HG02973 (cell line): Measurements from ENCODE around the gene RASGRP3.

Experiments
- ATAC-seq: cut with Tn5 transposase; IDR thresholded peaks from one replicate; pipeline ENCODE4 v1.9.1; 2021; ENCODE audit warnings: moderate library complexity; ENCODE audit not compliant: unreplicated experiment

The RASGRP3 gene

GRCh38 chr2:33491441-33492084, 15.1 kb downstream of the RASGRP3 start:
- ATAC-seq, result no peak

GRCh38 chr2:33492399-33493134, 16.1 kb downstream of the RASGRP3 start:
- ATAC-seq, result no peak

DNA sequence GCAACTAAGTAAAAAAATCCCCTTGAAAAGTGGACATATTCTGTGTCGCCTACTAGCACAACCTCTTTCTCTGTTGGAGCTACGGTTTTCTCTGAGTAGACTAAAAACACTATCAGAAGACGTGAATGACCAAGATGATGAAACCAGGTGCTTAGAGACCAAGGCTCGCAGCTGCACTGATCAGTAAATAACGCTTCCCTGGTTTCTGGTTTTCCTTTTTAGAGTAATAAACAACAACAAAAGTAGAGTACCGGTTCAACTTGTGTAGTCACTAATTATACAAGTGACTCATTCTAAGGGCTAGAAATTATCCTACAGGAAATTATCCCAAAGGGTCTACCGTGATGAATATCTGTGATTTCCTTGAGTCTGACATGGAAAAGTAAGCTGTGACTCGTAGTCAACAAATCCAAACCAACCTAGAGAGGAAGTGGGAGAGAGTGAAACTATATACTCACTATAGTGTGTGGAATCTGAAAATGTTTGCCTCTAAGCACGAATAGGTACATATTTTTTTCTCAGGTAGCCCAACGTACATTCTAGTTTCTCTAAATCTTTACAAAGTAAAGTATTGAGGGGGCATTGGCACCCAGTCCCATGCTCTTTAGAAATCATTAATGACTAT, 17.8 kb downstream of the RASGRP3 start:
- peak; percentile 55 for ATAC-seq

DNA sequence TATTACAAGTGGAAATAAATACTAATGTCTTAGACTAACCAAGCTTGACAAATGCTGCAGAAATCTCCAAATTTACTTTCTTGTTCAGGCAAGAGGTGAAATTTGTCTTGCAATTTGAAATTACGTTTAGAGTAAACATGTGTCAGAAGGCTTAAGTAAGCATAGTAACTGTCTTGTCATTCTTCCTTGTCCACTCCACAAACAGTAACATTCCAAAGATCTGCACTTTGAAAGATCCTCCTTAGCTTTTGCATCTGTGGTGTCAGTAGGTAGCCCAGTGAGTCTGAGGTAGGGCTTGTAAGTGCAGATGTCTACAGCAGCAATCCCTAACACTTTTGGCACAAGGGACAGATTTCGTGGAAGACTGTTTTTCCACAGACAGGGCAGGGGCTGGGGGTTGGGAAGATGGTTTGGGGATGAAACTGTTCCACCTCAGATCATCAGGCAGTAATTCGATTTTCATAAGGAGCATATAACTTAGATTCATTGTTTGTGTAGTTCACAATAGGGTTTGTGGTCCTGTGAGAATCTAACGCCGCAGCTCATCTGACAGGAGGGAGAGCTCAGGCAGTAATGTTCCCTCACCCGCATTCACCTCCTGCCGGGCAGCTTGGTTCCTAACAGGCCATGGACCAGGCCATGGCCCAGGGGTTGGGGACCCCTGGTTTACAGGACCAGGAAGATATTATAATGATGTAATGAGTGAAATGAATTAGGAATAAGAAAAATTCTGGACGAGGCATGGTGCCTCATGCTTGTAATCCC, 18.6 kb downstream of the RASGRP3 start:
- ATAC-seq, result no peak

DNA sequence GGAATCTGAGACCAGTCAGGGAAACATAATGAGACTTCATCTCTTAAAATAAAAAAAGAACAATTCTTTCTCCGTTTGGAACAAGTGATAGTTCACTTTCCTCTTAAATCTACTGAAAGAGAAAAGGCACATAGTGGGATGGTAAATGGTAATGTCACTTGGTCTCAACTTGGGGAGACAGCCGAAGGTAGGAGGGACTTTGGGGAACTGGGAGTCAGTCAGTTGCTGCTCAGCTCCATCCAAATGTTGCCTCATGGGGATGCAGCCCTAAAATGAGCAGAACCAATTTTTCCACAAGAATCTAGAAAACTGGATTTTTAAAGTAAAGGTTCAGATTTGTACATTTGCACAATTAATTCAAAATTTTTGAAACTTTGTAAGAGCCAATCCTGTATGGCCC, 19.2 kb downstream of the RASGRP3 start:
- ATAC-seq, result no peak

GRCh38 chr2:33496150-33496549, 19.7 kb downstream of the RASGRP3 start:
- no peak for ATAC-seq

DNA sequence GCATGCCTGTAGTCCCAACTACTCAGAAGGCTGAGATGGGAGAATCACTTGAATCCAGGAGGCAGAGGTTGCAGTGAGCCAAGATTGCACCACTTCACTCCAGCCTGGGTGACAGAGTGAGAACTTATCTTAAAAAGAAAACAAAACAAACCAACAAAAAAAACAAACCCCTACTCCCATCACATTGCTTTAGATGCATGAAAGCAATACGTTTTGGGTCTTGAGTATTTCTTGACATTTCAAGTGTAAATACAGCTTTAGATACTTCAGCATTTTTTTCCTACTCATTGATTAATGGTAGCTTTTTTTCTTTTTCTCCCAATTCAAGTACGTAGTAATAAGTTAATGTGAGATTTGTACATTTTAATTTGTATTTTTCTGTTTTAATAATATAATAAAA, 20.3 kb downstream of the RASGRP3 start:
- ATAC-seq, result no peak

DNA sequence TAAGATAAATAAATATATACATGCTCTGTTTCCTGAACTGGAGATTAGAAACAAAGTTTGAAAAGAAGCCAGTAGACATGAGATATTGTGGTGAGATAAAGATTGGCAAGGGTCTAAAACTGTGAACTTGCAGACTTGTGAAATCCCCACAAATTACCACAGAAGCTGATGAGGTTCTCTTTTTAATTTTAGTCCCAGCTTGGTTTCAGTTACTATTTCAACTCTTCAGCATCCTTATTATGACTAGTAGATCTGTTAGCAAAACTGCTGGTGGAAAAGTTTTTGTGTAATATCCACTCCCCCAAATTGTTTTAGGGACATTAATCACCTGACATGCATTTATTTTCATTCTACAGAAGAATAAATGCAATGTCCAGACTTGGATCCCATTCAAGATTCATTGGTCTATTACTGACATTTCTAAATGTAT, 20.8 kb downstream of the RASGRP3 start:
- ATAC-seq, result peak; percentile 41

DNA sequence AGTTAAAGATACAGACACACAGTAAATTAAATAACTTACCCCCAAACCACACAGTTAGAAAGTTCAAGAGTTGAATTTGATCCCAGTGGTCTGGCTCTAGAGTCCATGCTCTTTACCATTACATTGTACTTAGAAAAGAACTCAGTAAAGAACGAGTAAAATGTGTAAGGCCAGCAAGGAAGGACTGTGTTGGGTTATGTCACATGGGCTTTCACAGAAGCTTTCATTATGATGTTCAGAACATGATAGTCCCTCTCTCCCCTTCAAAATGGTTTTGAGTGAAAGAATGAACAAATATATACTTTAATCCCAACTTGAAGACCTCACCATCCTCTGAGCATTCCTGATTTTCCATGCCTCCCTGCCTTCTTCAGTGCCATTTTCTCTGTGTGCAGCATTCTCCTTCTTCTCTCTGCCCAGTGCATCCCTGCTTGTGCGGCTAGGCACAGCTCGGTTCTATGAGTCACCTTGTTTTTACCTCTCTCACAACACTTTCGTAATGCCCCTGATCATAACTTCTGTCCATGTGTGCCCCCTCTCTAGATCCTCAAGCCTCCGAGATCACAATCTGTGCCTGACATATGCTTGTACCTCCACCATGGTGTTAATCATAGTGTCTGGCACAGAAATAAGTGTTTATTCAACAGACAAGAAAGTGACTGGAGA, 22.0 kb downstream of the RASGRP3 start:
- ATAC-seq, result peak; percentile 26

DNA sequence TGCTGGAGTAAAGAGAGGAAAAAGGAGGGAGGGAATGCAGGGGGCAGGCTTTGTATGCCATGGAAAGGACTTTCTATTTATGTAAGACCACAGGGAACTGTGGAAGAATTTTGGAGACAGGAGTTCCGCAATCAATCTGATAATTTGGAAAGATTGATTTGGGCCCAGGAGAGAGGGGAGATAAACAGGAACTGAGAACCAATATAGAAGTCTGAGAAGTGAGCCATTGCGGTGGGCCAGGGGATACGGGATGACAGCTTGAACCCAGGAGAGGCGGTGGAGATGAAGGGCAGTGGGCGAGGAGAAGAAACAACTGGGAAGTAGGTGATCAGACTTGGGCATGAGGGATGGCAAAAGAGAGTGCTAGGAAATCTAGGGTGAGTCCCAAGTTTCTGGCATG, 23.7 kb downstream of the RASGRP3 start:
- no peak for ATAC-seq

DNA sequence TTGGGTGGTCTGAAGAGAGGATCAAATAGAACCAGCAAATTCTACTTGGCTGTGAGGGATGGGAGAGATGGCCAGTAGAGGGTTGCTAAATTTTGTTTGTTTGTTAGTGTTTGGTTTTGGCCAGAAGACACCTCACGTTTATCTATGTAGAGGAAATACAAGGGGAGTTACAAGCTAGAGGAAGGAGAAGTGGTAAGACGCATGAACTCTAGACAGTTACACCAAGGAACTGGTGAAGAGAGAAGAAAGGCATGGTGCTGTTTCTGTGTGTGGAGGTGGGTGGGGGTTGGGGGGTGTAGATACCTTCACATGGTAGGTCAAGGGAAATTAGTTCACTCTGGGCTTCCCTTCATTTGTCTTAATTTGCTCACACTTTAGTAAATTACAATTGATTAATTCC, 25.6 kb downstream of the RASGRP3 start:
- no peak for ATAC-seq

DNA sequence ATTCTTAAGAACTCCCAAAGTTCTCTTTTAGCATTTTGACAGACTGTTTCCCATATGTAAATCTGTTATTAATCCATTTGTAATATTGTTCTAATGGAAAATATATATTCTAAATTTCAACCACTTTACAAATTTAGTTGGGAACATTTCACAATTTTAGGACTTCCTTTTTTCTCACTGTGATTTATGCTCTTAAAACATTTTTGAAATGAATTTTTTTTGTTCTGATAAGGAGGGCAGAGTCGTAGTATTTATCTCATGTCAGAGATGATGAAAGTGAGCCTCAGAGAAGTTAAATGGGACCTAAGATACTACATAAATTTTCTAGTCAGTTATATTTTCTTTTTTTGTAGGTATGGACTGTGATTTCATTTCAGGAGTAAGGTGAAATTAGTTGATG, 26.6 kb downstream of the RASGRP3 start:
- ATAC-seq, result no peak

DNA sequence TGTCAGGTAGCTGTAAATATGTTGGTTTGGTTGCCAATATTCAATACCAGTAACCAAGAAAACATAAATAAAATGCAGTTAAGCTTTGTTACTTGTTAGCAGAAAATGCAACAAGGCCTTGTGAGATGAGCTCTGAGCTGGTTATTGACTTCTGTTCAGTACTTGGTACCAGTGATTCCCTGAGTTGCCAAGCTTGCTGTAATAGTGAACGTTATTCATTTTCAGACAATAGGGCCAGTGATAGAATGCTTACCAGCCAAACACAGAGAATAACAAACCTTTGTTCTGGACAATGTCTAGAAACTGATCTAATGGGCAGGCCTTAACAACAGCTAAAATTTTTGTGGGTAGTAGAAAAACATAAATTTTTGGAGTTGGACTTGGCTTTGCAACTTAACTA, 29.5 kb downstream of the RASGRP3 start:
- no peak for ATAC-seq

DNA sequence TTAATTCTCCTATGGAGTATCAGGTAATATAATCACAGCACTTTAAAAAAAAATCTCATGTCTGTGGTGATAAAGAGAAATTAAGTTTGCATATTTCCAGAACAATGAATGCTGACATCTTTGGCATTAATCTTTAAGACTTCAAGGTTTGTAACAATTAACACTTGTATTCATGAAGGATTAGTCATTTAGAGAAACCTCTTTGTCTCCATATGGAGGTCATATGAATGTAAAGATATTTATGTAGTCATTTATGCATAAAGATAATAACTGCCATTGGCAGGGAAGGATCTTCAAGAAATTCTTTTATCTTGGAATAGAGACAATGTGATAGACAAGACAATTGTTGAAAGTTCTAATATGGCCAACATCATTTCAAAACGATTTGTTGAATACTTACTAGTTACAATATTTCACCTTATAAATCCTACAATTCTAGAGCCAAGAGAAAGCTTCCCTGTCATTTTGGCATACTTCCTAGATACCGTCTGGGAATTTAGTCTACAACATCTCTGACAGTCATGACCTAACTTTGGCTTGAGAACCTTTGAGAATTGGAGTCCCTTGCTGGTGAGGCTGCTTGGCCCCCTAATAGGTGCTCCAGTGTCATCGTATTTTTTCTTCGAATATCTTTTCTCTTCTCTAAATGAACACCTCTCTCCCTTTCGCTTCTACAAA, 33.6 kb downstream of the RASGRP3 start:
- ATAC-seq, result no peak

DNA sequence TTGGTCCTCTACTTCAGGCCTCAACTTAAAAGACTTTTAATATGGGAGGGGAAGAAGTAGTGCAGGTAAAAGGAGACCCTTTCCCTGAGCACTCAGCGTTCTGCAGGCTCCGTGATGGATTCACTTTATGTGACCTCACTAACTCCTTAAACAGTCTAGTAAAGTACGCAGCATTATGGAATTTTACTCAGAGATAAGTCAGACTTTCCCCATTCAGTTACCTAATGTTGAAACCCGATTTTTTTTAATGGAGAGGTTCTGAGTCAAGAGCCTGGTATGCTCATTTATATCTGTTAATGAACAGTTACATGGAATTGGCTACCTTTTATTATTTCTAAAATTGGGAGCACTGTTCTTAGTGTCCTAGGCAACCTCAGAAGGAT, 34.1 kb downstream of the RASGRP3 start:
- no peak for ATAC-seq

- no peak for ATAC-seq
Measured at GRCh38 chr2:33511141-33511540, 34.7 kb downstream of the RASGRP3 start.

DNA sequence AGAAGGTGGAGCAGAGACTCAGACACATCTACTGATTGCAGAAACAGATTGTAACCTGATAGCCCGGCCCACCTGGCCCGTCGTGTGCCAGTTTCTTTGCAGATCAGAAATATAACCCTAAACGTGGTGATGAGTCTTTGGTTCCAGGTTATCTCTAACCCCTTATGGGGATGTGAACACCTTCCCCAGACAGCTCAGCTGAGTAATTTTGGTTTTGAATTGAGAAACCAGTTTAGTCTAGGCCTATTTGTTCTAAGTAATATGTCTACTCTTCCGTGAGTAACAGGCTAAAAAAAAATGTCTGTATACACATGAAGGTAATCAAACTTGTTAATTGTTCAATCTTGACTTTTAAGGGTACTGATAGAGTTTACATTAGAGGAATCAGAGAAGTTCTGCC, 35.7 kb downstream of the RASGRP3 start:
- ATAC-seq, result no peak

GRCh38 chr2:33513480-33513879, 37.0 kb downstream of the RASGRP3 start:
- no peak for ATAC-seq

GRCh38 chr2:33516456-33516995, 40.1 kb downstream of the RASGRP3 start:
- no peak for ATAC-seq

DNA sequence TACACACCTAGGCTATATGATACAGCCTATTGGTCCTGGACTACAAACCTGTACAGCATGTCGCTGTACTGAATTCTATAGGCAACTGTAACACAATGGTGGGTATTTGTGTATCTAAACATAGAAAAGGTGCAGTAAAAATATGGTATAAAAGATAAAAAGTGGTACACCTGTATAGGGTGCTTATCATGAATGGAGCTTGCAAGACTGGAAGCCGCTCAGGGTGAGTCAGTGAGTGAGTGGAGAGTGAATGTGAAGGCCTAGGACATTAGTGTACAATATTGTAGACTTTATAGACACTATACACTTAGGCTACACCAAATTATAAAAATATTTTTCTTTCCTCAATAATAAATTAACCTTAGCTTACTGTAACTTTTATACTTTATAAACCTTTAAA, 41.8 kb downstream of the RASGRP3 start:
- no peak for ATAC-seq
